DND-41 (cell line): Measurements from ENCODE around the gene CAPRIN1.
"Not testable (repeated sequence)": the region's sequence is repeated elsewhere in the genome, so short reads cannot be mapped to it uniquely, and the experiment has no call there.

ENCODE experiments used
- CTCF ChIP-seq: IDR thresholded peaks from 2 replicates; pipeline ENCODE4 v1.5.1; 2012; ENCODE audit warnings: borderline replicate concordance, low read length, moderate library complexity, mild to moderate bottlenecking; ENCODE audit not compliant: poor library complexity, severe bottlenecking; ENCODE audit errors: extremely low read depth
- EZH2 ChIP-seq: IDR thresholded peaks from 3 replicates; pipeline ENCODE4 v1.6.1; 2012; ENCODE audit warnings: borderline replicate concordance, low read depth, mild to moderate bottlenecking, moderate library complexity, low read length, inconsistent platforms; ENCODE audit not compliant: severe bottlenecking

- not testable (repeated sequence) for TF ChIP-seq EZH2, CTCF
Observed at GRCh38 chr11:34066766-34067165, 15.2 kb downstream of the CAPRIN1 start.
